NCI-H2196 (cell line): ENCODE measurements around the gene GCK.
A peak's percentile ranks its signal among the peaks of the same experiment; 100 is the strongest.

Experiments
- DNase-seq: peaks from one replicate; lab custom pipeline; 2025; ENCODE audit not compliant: unreplicated experiment; lab: John Stamatoyannopoulos, UW

The GCK gene

GRCh38 chr7:44189286-44189992, at the start of gene GCK:
Gene GCK (minus strand): TSS chr7:44189439. CDS start chr7:44188953, 486 bp downstream.
- DNase-seq, result peak; percentile 83

DNA sequence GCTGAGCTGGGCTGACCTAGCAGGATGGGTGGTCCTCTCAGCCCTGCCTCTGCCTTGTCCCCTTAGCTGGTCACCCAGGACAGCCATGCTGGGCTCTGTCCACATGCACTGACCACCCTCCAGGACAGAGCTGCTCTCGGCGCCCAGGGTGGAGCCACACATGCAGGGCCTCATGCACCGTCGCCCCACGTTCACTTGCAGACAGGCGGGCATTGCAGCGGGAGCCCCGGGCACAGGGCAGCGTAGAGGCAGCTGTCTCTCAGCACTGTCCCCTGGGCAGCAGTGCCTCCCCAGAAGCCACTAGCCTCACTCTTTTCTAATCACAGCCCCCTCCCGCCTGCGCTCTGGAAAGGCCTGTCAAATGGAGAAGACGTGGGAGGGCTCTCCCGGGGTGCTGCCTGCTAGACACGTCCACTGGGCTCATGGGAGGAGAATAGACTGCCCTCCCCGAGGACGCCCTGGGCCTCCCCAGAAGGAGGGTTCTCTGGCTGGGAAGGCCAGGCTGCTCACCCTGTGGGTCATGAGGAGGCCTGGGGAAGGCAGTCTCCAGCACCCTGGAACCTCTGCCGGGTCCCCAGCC, 49.0 kb upstream of the GCK start:
- DNase-seq, result no peak

DNA sequence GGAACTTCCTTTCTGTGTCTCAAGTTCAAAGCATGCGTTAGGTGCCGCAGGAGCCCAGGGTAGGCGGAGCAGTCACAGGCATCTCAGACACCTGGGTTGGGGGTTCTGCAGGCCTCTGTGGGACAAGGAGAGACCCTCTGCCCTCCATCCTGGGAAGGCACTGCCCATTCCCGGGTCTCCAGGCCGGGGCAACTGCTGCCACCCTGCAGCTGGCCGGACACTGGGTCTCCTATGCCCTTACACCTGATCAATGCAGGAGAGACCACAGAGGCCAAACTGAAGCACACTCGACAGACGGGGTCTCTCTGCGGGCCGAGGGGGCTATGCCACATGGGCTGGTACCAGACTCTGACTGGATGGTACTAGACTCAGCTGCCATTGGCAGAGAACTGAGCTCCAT, 48.5 kb upstream of the GCK start:
- no peak for DNase-seq

- no peak for DNase-seq
Observed at GRCh38 chr7:44236333-44236728, 47.1 kb upstream of the GCK start.

GRCh38 chr7:44235582-44236332, 46.5 kb upstream of the GCK start:
- peak; percentile 66 for DNase-seq

GRCh38 chr7:44235066-44235465, 45.8 kb upstream of the GCK start:
- DNase-seq, result no peak

DNA sequence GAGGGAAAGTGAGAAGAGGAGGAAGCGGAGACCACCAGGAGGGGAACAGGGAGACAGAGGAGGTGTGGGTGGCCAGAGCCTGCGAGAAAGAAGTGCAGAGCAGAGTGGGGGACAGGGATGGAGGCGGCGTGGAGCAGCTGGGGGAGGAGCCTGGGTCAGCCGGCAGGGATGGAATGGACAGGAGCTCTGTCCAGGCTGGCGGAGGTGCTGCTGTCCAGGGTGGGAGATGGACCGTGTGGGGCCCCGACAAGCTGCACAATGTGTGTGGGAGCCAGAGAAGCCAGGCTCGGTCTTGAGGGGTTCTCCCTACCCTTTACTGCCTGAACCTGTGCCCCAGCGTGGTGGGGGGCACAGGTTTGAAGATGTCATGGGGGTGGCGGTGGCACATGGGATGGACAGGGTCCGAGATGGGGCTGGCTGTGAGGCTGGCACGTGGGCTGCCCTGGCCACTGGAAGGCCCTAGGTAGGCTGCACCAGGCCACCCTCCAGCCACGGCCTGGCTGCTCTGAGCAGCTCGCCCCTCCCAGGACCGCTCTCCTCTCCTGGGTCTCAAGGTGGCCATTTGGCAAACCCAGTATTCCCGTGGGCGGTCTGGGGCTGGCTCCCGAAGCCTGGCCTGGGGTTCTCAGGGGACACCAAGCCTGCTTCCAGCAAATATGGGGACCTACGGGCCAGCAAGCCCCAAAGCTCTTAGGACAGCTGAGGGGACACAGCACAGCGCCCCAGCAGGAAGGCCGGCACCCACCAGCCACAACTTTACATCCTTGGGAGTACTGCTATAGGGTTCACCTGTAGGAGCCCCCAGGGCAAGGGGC, 43.9 kb upstream of the GCK start:
- DNase-seq, result no peak

- no peak for DNase-seq
Observed at GRCh38 chr7:44232396-44232795, 43.2 kb upstream of the GCK start.

DNA sequence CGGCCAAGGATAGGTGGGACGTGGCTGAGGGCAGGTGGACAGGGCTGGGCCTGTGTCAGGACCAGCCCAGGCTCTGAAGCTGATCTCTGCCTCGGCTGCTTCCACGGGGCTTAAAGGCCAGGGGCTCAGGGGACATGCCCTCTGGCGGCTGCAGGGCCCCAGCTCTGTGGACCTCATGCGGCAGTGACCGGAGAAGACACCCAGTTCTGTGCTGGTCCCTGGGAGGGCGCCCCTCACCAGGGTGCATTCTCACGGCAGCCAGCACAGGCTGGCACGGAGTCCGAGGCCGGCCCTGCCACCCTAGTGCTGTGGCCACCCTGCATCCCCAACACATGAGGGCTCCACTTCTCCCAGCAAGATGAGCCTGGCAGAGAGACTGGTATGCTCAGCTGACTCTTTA, 41.8 kb upstream of the GCK start:
- DNase-seq, result no peak

GRCh38 chr7:44230286-44230685, 41.0 kb upstream of the GCK start:
- DNase-seq, result no peak

DNA sequence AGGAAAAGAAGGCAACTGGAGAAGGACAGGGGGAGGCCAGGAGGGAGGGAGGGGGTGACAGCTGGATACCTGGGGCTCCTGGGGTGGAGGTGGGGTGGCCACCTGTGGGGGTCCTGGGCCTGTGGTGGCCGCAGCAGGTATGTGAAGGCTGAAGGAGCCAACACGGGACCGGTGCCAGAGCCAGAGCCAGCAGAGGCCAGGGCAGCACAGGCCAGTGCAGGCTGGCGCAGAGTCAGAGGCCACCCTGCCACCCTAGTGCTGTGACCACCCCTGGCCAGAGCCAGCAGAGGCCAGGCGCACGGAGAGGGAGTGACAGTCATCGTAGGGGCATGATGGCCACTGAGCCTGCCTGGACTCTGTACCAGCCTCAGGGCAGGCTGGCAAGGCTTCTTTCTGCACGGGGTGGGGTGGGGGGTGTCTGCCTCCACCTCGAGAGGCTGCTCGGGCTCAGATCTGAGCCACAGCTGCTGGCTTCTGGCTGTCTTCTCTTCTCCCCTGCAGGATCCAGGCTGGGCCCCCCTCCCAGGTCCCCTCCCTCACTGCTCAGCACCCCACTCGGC, 40.4 kb upstream of the GCK start:
- no peak for DNase-seq

DNA sequence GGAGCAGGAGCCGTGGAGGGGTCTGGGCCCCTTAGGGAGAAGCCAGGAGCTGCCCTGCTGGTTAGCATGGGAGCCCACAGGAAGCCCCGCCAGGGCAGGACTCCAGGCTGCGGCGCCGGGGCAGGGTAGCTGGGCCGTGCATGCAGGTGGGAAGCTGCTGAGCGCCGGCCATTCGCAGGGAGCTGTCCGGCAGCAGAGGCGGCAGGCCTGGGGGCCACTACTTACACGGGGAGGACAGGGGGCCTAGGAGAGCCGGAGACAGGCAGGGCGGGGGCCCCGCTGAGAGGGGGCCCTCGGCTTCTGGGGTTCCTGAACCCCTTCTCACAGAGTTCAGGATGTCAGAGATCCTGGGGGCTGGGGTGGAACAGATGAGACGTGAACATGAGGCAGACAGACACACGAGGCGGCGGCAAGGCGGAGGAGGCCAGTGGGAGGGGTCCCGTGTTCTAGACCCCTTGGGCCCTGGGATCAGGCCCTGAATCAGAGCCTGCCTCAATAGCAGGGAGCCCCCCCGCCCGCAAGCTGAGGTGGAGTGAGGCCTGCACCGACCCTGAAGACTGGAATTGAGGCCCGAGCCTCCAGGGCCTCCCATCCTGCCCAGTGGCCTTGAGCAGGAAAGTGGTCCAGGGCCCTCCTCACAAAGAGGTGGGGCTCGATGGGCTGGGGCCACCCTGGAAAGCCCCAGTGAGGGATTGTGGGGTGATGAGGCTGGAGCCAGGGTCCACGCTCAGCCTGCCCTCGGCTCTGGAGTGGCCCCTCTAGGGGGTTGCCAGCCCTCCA, 39.5 kb upstream of the GCK start:
- DNase-seq, result no peak

DNA sequence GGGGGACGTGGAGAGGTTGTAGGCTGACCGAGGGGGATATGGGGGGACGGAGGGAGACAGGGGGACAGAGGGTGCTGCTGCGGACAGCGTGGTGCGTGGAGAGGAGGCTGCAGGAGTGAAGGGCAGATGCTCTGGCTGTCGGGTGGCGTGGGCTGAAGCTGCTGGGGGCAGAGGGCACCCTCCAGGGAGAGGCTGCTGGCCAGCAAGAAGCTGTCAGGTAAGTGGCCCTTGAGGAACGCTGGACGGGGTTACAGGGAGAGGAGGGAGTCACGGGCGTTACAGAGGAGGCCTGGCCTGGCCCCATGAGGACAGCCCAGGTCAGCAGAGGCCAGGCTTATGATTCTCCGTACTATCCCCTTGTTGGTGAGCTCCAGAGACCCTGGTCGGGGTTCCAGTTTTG, 38.7 kb upstream of the GCK start:
- no peak for DNase-seq

DNA sequence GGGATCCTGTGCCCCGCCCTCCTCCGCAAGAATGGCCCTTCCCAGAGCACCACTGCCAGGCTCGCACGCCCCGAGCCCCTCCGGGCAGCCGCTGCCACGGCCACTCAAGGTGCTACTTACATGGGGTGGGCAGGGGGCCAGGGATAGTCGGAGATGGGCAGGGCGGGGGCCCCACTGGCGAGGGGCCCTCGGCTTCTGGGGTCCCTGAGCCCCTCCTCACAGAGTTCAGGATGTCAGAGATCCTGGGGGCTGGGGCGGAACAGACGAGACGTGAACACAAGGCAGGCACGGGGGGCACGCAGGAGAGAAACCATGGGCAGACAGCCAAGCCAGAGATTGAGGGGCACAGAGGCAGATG, 37.1 kb upstream of the GCK start:
- no peak for DNase-seq

- DNase-seq, result peak; percentile 46
Observed at GRCh38 chr7:44225566-44226395, 36.5 kb upstream of the GCK start.

DNA sequence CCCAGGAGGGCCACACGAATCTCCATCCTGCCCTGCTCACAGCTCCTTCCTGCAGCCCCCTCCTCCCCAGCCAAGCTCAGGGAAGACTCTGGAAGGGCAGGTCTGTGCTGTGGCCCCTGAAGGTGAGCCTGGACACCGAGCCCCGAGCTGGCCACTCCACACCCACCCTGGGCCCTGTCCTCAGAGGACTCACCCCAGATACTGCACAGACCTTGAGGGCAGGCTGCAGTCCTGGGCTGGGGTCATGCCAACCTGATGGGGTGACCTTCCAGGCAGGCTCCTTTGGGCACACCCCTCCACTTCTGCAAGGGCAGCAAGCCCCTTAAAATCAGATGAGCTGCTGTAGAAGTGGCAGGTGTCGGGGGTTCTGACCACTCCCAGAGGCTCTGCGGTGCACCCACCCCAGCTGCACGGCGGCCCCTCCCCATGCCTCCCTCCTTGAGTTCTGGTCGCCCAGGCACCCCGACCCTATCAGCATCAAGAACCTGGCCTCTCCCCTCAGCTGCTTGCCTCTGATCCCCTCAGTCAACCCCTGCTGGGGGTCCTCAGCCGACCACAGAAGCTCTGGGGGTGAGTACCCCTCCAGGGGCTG, 35.8 kb upstream of the GCK start:
- DNase-seq, result no peak

DNA sequence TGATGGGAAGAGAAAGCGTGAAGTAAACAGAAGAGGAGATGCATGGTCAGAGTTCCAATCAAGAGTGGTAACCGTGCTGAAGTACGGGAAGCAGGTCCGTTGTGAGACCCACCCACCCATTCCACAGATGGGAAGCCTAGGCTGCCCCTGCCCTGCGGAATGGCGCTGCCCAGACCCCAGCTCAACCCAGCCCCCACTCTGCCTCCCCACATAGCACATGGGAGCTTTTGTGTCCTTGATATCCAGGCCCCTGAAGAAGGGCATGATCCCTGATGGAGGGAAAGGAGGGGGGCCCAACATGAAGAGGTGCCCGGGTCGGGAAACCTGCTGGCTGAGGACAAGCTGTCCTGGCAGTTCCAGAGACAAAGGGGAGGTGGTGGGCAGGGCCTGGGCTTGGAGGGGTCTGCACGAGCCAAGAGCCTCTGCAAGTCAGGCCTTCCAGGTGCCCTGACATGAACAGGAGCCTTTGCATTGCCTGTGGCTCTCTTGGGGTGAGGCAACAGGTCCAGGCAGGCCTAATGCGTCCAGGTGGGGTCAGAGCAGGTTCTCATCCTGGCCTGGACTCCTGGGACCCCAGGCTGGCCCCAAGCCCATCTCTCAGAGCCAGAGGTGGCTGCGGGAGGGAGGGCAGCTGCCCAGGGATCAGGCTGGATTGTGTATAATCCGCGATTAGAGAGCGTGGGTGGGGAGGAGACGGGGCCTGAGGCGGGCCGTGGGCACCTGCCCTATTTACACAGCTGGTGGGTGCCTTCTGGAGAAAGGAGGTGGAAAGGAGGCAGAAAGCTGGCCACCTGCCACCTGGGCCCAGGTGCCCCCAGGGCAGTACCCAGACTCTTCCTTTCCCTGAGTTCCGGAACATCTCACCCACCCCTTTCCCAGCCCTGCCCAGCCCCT, 35.1 kb upstream of the GCK start:
- peak; percentile 58 for DNase-seq
